HepG2 (cell line): Measurements from ENCODE around the gene TAF1C. TPM values are rescaled to one million over a fixed set of nuclear protein-coding genes. Genes with fewer than 3 reads are reported as not detected.
A peak's percentile ranks its signal among the peaks of the same experiment; 100 is the strongest.

Experiments
- HCFC1 ChIP-seq: fragments of 150-350 bp; IDR thresholded peaks from 2 replicates; pipeline ENCODE4 v1.6.1; 2014; ENCODE audit warnings: low read depth, low read length
- MYNN ChIP-seq: sonication (generic); formaldehyde crosslinking; IDR thresholded peaks from 2 replicates; pipeline ENCODE4 v1.4.0; 2020; ENCODE audit warnings: mild to moderate bottlenecking, low read depth, missing genetic modification reagents
- NR2F6 ChIP-seq, 2 experiments: IDR thresholded peaks; 2 replicates each; pipeline ENCODE4 v1.6.1; 2016; ENCODE audit warnings: antibody characterized with exemption in 1 of 2, mild to moderate bottlenecking in 1 of 2
- PRMT3 ChIP-seq: sonication (generic); formaldehyde crosslinking; IDR thresholded peaks from 2 replicates; pipeline ENCODE4 v1.8.1; 2022; ENCODE audit warnings: low read depth, mild to moderate bottlenecking, moderate library complexity, missing genetic modification reagents, borderline replicate concordance
- RAD51 ChIP-seq: fragments of 450-650 bp; IDR thresholded peaks from 2 replicates; pipeline ENCODE4 v1.6.1; 2016; ENCODE audit warnings: borderline replicate concordance
- SIX4 ChIP-seq: sonication (generic); formaldehyde crosslinking; IDR thresholded peaks from 2 replicates; pipeline ENCODE4 v1.4.0; 2020; ENCODE audit warnings: missing genetic modification reagents
- ZEB1 ChIP-seq: IDR thresholded peaks from 2 replicates; pipeline ENCODE4 v1.6.1; 2012; ENCODE audit warnings: mild to moderate bottlenecking, low read depth, inconsistent platforms; ENCODE audit not compliant: insufficient replicate concordance
- ZNF282 ChIP-seq: fragments of 450-650 bp; IDR thresholded peaks from 2 replicates; pipeline ENCODE4 v1.6.1; 2018; ENCODE audit not compliant: partially characterized antibody
- ZNF292 ChIP-seq: sonication (generic); formaldehyde crosslinking; IDR thresholded peaks from 2 replicates; pipeline ENCODE4 v1.8.1; 2022; ENCODE audit warnings: mild to moderate bottlenecking, low read depth, missing genetic modification reagents, borderline replicate concordance
- ZNF343 ChIP-seq: sonication (generic); formaldehyde crosslinking; IDR thresholded peaks from 2 replicates; pipeline ENCODE4 v1.4.0; 2020; ENCODE audit warnings: mild to moderate bottlenecking, missing genetic modification reagents
- ZNF761 ChIP-seq: sonication (generic); formaldehyde crosslinking; conservative IDR thresholded peaks from 2 replicates; pipeline ENCODE4 v1.4.0; 2020; ENCODE audit warnings: mild to moderate bottlenecking, missing genetic modification reagents
- ZNF891 ChIP-seq: sonication (generic); formaldehyde crosslinking; IDR thresholded peaks from 2 replicates; pipeline ENCODE4 v1.5.0; 2020; ENCODE audit warnings: mild to moderate bottlenecking, missing genetic modification reagents
- polyA plus RNA-seq, 8 experiments: library from polyadenylated mRNA; depleted of rRNA in 3 of 8; stranded (reverse) in 7 of 8; unstranded in 1 of 8; fragments of >200 nt; fragmentation: Illumina TruSeq in 4 of 8; extraction: Trizol in 4 of 8; gene quantifications; 2 replicates each; pipeline versions ENCODE4 v1.2.1 to v1.2.3, GENCODE V29; 2011 to 2016; ENCODE audit warnings: low read depth in 4 of 8, missing spikeins in 1 of 8, mixed read lengths in 1 of 8; ENCODE audit not compliant: insufficient read depth in 1 of 8
- total RNA-seq, 5 experiments: library from RNA; depleted of rRNA; stranded (reverse); fragments of >200 nt; fragmentation: Illumina TruSeq; extraction: Trizol; gene quantifications; 2 replicates each; pipeline ENCODE4 v1.2.3, GENCODE V29; 2016; ENCODE audit warnings: low read depth in 1 of 5
- TF ChIP-seq, protein P1 (sequence below), 2 experiments: sonication (generic) in 1 of 2; formaldehyde crosslinking in 1 of 2; IDR thresholded peaks; 2 replicates each; pipeline versions ENCODE4 v1.5.1 to v1.6.1; 2011 to 2020; ENCODE audit warnings: borderline replicate concordance in 1 of 2, low read depth in 1 of 2, low read length in 1 of 2, mild to moderate bottlenecking in 1 of 2, missing genetic modification reagents in 1 of 2, moderate library complexity in 1 of 2
- TF ChIP-seq, protein P2 (sequence below), 2 experiments: sonication (generic) in 1 of 2; formaldehyde crosslinking in 1 of 2; IDR thresholded peaks; 2 replicates each; pipeline versions ENCODE4 v1.4.0 to v1.6.1; 2018 to 2020; ENCODE audit warnings: missing genetic modification reagents in 2 of 2, borderline replicate concordance in 1 of 2, low read depth in 1 of 2, mild to moderate bottlenecking in 1 of 2, missing biosample characterization in 1 of 2
- TF ChIP-seq, protein P3 (sequence below): sonication (generic); formaldehyde crosslinking; IDR thresholded peaks from 2 replicates; pipeline ENCODE4 v1.4.0; 2020; ENCODE audit warnings: missing genetic modification reagents
- TF ChIP-seq, protein P4 (sequence below): sonication (generic); formaldehyde crosslinking; IDR thresholded peaks from 2 replicates; pipeline ENCODE4 v1.5.0; 2020; ENCODE audit warnings: mild to moderate bottlenecking, missing genetic modification reagents, moderate library complexity
- TF ChIP-seq, protein P5 (sequence below): fragments of 450-650 bp; IDR thresholded peaks from 2 replicates; pipeline ENCODE4 v1.6.1; 2017
- TF ChIP-seq, protein P6 (sequence below): sonication (generic); formaldehyde crosslinking; IDR thresholded peaks from 2 replicates; pipeline ENCODE4 v1.9.0; 2021; ENCODE audit warnings: missing genetic modification reagents, borderline replicate concordance

TAF1C gene
- total and polyA plus RNA-seq, 2 of the 13 experiments (the other 11 are each of a cell fraction or from before 2014, with no cell fraction given): 15.6 to 20.8 TPM

DNA sequence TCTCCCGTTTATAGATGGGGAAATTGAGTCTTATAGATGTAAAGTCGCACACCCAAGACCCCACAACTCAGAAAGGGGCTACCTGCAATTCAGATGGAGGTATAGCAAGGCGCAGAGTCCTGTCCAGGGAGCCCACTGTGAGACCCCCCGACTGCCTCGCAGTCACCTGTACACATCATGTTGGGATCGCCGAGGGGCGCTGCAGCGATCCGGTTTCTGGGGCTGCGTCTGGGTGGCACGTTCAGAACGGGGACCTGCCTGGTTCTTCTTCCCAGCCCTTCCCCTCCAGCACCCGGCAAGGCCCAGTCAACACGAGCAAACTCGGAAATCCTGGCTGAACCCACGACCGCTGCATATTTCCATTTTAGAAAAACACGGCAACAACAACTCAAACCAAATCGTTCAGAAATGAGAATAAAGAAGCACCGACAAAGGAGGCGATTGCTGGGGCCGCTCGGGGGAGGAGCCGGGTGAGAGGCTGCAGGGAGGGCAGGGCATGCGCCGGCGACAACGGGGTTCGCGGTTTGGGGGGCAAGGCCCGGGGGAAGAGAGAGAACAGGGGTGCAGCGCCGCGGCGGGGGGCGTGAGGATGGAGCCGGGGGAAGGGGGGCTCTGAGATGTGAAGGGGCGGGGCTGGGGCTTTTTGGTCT lies 42.5 kb downstream of the TAF1C start (continued):
- TF ChIP-seq, protein P1, sequence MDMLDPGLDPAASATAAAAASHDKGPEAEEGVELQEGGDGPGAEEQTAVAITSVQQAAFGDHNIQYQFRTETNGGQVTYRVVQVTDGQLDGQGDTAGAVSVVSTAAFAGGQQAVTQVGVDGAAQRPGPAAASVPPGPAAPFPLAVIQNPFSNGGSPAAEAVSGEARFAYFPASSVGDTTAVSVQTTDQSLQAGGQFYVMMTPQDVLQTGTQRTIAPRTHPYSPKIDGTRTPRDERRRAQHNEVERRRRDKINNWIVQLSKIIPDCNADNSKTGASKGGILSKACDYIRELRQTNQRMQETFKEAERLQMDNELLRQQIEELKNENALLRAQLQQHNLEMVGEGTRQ (IDR thresholded peaks at IDR 0.05; ENCODE audit: low read depth, low read length): no peak
- TF ChIP-seq, protein P1 (CRISPR knock-in tag; IDR thresholded peaks at IDR 0.05; ENCODE audit: borderline replicate concordance): no peak
- TF ChIP-seq, protein P2, sequence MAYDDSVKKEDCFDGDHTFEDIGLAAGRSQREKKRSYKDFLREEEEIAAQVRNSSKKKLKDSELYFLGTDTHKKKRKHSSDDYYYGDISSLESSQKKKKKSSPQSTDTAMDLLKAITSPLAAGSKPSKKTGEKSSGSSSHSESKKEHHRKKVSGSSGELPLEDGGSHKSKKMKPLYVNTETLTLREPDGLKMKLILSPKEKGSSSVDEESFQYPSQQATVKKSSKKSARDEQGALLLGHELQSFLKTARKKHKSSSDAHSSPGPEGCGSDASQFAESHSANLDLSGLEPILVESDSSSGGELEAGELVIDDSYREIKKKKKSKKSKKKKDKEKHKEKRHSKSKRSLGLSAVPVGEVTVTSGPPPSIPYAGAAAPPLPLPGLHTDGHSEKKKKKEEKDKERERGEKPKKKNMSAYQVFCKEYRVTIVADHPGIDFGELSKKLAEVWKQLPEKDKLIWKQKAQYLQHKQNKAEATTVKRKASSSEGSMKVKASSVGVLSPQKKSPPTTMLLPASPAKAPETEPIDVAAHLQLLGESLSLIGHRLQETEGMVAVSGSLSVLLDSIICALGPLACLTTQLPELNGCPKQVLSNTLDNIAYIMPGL (CRISPR knock-in tag; IDR thresholded peaks at IDR 0.05; ENCODE audit: borderline replicate concordance in 1 of 2, low read depth in 1 of 2): peak in 1 of 2 experiments; percentile 44; a peak in 1 of 4 replicates
- TF ChIP-seq, protein P3, sequence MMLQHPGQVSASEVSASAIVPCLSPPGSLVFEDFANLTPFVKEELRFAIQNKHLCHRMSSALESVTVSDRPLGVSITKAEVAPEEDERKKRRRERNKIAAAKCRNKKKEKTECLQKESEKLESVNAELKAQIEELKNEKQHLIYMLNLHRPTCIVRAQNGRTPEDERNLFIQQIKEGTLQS (CRISPR knock-in tag): no peak
- TF ChIP-seq ZEB1 (no peak), HCFC1 (no peak), ZNF282 (no peak), RAD51 (no peak), SIX4 (CRISPR knock-in tag) (no peak), PRMT3 (no peak), ZNF891 (CRISPR knock-in tag) (peak; percentile 36; the same call in 1 of the 2 replicates), ZNF761 (CRISPR knock-in tag) (no peak), MYNN (CRISPR knock-in tag) (no peak), ZNF292 (peak; percentile 34), NR2F6 (IDR thresholded peaks at IDR 0.05) (no peak), NR2F6 (CRISPR knock-in tag; IDR thresholded peaks at IDR 0.05) (no peak), ZNF343 (CRISPR knock-in tag) (no peak)
- TF ChIP-seq, protein P4, sequence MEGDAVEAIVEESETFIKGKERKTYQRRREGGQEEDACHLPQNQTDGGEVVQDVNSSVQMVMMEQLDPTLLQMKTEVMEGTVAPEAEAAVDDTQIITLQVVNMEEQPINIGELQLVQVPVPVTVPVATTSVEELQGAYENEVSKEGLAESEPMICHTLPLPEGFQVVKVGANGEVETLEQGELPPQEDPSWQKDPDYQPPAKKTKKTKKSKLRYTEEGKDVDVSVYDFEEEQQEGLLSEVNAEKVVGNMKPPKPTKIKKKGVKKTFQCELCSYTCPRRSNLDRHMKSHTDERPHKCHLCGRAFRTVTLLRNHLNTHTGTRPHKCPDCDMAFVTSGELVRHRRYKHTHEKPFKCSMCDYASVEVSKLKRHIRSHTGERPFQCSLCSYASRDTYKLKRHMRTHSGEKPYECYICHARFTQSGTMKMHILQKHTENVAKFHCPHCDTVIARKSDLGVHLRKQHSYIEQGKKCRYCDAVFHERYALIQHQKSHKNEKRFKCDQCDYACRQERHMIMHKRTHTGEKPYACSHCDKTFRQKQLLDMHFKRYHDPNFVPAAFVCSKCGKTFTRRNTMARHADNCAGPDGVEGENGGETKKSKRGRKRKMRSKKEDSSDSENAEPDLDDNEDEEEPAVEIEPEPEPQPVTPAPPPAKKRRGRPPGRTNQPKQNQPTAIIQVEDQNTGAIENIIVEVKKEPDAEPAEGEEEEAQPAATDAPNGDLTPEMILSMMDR (CRISPR knock-in tag): peak; percentile 54
- TF ChIP-seq, protein P5, sequence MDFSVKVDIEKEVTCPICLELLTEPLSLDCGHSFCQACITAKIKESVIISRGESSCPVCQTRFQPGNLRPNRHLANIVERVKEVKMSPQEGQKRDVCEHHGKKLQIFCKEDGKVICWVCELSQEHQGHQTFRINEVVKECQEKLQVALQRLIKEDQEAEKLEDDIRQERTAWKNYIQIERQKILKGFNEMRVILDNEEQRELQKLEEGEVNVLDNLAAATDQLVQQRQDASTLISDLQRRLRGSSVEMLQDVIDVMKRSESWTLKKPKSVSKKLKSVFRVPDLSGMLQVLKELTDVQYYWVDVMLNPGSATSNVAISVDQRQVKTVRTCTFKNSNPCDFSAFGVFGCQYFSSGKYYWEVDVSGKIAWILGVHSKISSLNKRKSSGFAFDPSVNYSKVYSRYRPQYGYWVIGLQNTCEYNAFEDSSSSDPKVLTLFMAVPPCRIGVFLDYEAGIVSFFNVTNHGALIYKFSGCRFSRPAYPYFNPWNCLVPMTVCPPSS: no peak
- TF ChIP-seq, protein P6, sequence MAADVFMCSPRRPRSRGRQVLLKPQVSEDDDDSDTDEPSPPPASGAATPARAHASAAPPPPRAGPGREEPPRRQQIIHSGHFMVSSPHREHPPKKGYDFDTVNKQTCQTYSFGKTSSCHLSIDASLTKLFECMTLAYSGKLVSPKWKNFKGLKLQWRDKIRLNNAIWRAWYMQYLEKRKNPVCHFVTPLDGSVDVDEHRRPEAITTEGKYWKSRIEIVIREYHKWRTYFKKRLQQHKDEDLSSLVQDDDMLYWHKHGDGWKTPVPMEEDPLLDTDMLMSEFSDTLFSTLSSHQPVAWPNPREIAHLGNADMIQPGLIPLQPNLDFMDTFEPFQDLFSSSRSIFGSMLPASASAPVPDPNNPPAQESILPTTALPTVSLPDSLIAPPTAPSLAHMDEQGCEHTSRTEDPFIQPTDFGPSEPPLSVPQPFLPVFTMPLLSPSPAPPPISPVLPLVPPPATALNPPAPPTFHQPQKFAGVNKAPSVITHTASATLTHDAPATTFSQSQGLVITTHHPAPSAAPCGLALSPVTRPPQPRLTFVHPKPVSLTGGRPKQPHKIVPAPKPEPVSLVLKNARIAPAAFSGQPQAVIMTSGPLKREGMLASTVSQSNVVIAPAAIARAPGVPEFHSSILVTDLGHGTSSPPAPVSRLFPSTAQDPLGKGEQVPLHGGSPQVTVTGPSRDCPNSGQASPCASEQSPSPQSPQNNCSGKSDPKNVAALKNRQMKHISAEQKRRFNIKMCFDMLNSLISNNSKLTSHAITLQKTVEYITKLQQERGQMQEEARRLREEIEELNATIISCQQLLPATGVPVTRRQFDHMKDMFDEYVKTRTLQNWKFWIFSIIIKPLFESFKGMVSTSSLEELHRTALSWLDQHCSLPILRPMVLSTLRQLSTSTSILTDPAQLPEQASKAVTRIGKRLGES (CRISPR knock-in tag): no peak
